HG03196 (cell line): ENCODE measurements around the gene GABARAPL1.
"Not testable (repeated sequence)": the region's sequence is repeated elsewhere in the genome, so short reads cannot be mapped to it uniquely, and the experiment has no call there.

ENCODE experiments used
- ATAC-seq: cut with Tn5 transposase; IDR thresholded peaks from one replicate; pipeline ENCODE4 v1.9.1; 2021; ENCODE audit not compliant: unreplicated experiment

The GABARAPL1 gene

GRCh38 chr12:10196210-10196609 lies 16.5 kb upstream of the GABARAPL1 start:
- peak; percentile 68 for ATAC-seq

- no peak for ATAC-seq
These were observed 14.8 kb upstream of the GABARAPL1 start for GRCh38 chr12:10197879-10198278.

GRCh38 chr12:10204495-10204894 lies 8.2 kb upstream of the GABARAPL1 start:
- ATAC-seq = not testable (repeated sequence)

GRCh38 chr12:10205220-10205807 lies 7.4 kb upstream of the GABARAPL1 start:
- ATAC-seq = no peak

GRCh38 chr12:10207136-10207535 lies 5.5 kb upstream of the GABARAPL1 start:
- ATAC-seq = no peak

GRCh38 chr12:10210225-10210624 lies 2.5 kb upstream of the GABARAPL1 start:
- no peak for ATAC-seq

- no peak for ATAC-seq
These were observed 1.4 kb upstream of the GABARAPL1 start for GRCh38 chr12:10211101-10211939.

GRCh38 chr12:10211940-10212738 lies 538 bp upstream of the GABARAPL1 start:
- ATAC-seq = peak; percentile 67

GRCh38 chr12:10213168-10214135 lies 775 bp downstream of the GABARAPL1 start:
- ATAC-seq = peak; percentile 33

- no peak for ATAC-seq
These were observed 1.6 kb downstream of the GABARAPL1 start for GRCh38 chr12:10214136-10214894.

- ATAC-seq = no peak
These were observed 2.2 kb downstream of the GABARAPL1 start for GRCh38 chr12:10214895-10215267.

- ATAC-seq = no peak
These were observed 2.8 kb downstream of the GABARAPL1 start for GRCh38 chr12:10215436-10215835.

- not testable (repeated sequence) for ATAC-seq
These were observed 3.3 kb downstream of the GABARAPL1 start for GRCh38 chr12:10215946-10216345.

GRCh38 chr12:10218021-10218420 lies 5.3 kb downstream of the GABARAPL1 start:
- no peak for ATAC-seq

- ATAC-seq = no peak
These were observed 7.9 kb downstream of the GABARAPL1 start for GRCh38 chr12:10220398-10221077.

- ATAC-seq = no peak
These were observed 9.2 kb downstream of the GABARAPL1 start for GRCh38 chr12:10221846-10222245.

GRCh38 chr12:10223208-10223607 lies 10.5 kb downstream of the GABARAPL1 start:
- ATAC-seq = no peak

- not testable (repeated sequence) for ATAC-seq
These were observed 12.7 kb downstream of the GABARAPL1 start for GRCh38 chr12:10225426-10225825.

GRCh38 chr12:10226086-10226485 lies 13.4 kb downstream of the GABARAPL1 start:
- ATAC-seq = no peak
